ENCODE results near the gene TOLLIP.
A peak's percentile ranks its signal among the peaks of the same experiment; 100 is the strongest.
"Not testable (repeated sequence)": the region's sequence is repeated elsewhere in the genome, so short reads cannot be mapped to it uniquely, and the experiment has no call there.

TOLLIP gene

DNA sequence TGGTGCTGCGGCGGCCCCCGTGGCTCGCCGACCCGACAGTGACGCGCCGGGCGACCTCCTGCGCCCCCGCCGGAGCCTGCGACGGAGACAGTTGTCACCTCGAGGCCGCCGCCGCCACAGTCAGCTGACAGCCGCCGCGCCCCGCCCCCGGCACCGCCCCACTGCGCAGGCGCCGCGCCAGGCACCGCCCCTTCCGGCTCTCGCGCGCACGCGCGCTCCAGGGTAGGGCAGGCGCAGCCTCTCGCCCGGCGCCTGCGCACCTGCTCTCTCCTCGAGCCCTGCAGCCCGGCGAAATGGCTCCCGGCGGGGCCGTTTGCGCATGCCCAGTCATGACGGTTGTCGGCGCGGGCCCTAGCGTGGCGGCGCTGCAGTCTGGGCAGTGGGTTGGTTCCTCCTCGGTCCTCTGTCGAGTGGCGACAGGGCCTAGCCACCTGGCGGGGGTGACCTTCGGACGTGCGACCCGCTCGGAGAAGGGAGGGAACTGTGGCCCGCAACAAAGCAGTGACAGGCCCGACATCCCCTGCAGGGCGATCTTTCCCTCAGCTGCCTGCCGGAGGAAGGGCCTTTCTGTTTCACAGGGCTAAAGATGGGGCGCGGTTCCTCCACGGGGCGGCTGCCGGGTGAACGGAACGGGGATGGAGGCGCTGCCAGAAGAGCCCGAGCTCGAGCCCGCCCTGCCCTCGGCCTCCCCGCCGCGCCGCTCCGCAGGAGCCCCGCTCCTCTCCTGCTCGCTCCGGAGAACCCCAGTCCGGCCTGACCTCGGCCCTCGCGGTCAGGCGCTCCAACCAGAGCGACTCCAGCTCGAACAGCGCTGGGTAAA is at the start of gene TOLLIP:
TSS of gene TOLLIP (minus strand) at position 135 of the 820 bp plus-strand sequence. CDS start at position 1, 134 bp downstream.
- H3K27ac ChIP-seq: peak within 1 kb of the TSS; percentile 88
- peak; percentile 29 for DNase-seq (ENCODE audit: low read depth, low spot score)

DNA sequence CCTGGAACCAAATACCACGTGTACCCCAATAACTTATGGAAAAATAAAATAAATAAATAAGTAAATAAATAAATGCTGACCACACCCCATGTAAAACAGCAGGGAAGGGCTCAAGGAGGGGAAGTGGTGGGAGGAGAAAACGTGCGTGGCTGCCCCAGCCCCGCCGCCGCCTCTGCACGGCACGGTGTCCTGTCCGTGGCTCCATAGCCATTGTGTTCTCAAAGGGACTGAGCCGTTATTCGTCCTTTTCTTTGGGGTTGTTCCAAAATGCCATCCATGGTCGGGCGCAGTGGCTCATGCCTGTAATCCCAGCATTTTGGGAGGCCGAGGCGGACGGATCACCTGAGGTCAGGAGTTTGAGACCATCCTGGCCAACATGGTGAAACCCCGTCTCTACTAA is 49.5 kb upstream of the TOLLIP start:
- DNase-seq (ENCODE audit: low read depth, low spot score); H3K27ac ChIP-seq: not testable (repeated sequence)

DNA sequence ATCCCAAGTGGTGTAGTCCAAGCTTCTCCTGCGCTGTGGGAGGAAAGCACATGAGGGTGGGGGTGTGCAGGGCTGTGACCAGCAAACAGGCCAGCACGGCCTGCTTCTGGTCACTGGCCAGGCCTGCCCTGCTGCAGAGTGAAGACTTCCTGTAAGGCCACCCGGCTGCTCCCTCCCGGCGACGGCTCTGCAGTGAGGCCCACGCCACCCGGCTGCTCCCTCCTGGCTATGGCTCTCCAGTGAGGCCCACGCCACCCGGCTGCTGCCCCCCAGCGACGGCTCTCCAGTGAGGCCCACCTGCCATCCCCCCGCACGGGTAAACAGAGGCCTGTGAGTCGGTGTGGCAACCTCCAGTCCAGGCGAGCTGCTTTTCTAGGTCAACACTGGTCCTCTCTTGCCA is 48.9 kb upstream of the TOLLIP start:
- no peak for DNase-seq (ENCODE audit: low read depth, low spot score)

DNA sequence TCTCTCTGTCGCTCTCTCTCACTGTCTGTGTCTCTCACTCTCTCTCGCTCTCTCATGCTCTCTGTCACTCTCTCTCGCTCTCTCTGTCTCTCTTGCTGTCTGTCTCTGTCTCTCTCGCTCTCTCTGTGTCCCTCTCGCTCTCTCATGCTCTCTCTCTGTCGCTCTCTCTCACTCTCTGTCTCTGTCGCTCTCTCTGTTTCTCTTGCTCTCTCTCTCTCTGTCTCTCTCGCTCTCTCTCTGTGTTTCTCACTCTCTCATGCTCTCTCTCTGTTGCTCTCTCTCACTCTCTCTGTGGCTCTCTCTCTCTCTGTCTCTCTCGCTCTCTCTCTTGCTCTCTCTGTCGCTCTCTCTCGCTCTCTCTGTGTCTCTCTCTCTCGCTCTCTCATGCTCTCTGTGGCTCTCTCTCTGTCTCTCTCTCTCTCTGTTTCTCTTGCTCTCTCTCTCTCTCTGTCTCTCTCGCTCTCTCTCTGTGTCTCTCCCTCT is 47.1 kb upstream of the TOLLIP start:
- DNase-seq (ENCODE audit: low read depth, low spot score): no peak
- no peak overlapping the region for H3K27ac ChIP-seq

More for the DNA sequence above, 48.9 kb upstream of the TOLLIP start:
- H3K27ac ChIP-seq: no peak overlapping the region

DNA sequence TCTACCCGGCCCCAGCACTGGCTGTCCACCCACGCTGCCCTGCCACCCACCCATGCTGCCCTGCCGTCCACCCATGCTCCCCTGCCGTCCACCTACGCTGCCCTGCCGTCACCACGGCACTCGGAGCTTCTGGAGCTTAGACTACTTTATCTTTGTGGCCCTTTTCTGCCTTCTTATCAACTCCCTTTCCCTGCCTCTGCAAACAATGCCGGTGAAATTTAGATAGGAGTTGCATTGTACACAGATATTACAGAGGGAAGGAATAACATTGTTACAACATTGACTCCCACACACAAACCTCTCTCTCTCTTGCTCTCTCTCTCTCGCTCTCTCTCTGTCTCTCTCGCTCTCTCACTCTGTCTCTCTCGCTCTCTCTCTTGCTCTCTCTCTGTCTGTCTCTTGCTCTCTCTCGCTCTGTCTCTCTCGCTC is 46.6 kb upstream of the TOLLIP start:
- H3K27ac ChIP-seq: no peak overlapping the region
- no peak for DNase-seq (ENCODE audit: low read depth, low spot score)

DNA sequence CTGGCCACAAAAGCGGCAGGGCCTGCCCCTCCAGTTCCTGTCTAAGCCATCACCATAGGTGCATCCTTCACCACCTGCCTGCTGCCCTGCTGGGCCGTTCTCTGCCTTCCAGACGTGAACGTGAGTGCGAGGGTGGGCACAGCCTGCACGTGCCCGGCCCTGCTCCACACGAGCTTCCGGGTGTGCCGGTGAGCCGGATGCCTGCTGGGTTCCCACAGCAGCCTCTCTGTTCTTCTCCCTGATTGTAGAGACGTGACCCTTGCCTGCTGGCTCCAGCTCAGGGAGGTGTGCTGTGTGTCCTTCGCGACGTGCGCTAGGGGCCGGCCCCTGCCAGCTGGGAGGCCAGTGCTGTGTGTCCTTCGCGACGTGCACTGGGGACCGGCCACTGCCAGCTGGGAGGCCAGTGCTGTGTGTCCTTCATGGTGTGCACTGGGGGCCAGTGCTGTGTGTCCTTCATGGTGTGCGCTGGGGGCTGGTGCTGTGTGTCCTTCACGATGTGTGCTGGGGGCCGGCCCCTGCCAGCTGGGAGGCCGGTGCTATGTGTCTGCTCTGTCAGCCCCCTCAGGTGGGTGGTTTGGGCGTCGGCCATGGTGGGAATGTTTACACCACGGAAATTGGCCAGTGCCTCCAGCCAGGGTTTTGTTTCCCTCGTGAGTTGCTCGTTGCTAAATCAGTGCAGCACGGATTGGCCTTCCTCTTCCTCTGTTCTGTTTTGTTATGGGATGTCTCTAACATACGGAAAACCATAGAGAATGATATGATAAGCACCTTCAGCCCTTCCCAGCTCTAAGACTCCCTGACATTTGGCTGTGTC is 44.9 kb upstream of the TOLLIP start:
- H3K27ac ChIP-seq: no peak overlapping the region

DNA sequence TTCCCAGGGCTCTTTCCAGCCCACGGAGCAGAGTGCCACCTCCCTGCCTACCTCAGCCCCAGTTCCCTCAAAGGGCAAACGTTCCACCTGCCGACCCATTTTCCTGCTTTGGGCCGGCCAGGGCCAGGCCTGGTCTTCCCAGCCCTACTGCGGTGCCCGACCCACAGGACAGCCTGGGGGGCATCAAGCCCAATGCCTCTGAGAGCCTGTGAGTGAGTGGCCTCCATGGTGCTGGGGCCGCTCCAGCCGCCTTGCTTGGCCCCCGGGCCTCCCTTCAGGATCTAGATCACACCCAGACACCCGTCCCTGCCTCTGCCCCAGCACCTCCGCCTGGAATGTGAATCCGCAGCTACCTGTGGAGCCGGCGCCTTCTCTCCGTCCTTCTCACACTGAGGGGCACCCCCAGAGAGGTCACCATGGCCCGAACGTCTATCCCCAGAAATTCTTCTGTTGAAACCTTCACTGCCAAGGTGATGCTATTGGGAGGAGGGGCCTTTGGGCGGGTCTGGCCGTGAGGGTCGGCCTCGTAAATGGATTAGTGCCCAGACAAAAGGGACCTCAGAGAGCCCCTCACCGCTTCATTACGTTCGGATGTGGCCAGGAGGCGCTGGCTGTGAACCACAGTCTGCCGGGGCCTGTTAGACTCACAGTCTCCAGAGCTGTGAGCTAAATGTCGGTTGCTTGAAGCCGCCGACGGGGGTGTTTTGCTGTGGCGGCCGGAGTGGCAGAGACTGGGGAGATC is 44.1 kb upstream of the TOLLIP start:
- DNase-seq (ENCODE audit: low read depth, low spot score): no peak
- H3K27ac ChIP-seq: no peak overlapping the region

More for the DNA sequence above, 44.9 kb upstream of the TOLLIP start:
- no peak for DNase-seq (ENCODE audit: low read depth, low spot score)

DNA sequence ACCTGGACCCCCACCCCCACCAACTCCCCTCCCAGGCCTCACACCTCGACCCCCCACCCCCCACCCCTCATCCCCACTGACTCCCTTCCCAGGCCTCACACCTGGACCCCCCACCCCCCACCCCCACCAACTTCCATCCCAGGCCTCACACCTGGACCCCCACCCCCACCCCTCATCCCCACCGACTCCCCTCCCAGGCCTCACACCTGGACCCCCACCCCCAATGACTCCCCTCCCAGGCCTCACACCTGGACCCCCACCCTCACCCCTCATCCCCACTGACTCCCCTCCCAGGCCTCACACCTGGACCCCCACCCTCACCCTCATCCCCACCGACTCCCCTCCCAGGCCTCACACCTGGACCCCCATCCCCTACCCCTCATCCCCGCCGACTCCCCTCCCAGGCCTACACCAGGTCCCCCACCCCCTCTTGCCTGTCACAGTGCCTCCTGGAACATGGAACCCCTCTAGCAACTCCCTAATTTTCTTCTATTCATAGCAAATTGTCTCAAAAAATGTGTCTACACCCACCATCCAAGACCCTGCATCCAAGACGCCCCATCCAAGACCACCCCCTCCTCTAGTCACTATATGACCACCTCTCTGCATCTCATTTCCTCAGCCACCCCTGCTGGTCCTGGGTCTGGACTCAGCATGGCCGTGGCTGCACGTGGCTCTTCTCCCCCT is 43.4 kb upstream of the TOLLIP start:
- no peak overlapping the region for H3K27ac ChIP-seq
- DNase-seq (ENCODE audit: low read depth, low spot score): no peak

DNA sequence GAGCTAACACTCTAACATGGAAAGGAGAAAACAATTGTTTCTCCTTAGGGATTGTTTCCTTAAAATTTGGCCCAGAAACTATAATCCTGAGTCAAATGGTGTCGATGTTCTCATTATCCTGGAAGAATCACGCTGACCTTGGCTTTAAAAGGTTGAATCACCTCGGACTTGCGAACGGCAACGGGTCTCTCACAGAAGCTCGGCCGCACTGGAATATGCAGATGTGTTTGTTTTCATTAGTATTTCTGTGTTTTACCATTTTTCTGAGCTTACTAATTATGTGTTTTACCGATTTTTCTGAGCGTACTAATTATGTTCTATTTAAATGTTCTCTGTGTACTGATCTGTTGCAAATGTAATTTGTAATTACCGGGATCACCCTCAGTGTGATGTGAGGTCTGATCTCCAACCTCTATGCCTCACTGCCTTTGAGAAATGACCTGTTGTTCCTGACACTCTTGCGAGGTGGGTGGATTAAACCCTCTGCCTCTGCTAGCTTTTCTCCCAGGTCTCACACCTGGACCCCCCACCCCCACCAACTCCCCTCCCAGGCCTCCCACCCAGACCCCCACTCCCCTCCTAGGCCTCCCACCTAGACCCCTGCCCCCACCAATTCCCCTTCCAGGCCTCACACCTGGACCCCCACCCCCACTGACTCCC is 42.0 kb upstream of the TOLLIP start:
- H3K27ac ChIP-seq: no peak overlapping the region
- DNase-seq (ENCODE audit: low read depth, low spot score): no peak

DNA sequence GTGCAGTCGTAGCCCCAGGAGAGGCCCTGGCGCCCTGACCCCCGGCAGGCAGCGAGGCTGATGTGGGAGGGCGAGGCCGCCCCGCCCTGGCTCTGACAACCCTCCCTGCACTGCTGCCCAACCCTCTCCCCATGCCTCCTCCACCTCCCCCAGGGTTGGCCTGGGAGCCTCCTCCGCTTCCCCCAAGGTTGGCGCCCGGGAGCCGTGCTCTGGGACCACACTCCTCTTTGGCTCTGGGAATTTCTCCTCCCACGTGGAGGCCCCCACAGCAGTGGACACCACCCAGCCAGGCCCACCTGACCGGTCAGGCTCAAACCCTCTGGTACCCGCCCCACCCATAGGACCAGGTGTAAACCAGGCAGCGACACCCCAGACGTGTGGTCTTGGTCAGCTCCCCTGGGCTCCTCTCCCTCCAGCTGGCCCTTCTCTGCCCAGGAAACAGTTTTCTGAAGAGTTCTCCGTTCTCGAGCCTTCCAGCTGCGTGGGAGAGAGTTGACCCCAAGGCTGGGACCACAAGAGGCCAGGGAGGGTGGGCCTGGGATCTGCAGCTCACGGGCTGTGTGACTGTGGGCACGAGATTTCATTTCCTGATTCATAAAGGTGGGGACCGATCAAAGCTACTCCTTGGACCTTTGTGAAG is 40.8 kb upstream of the TOLLIP start:
- DNase-seq (ENCODE audit: low read depth, low spot score): no peak
- H3K27ac ChIP-seq: no peak overlapping the region

DNA sequence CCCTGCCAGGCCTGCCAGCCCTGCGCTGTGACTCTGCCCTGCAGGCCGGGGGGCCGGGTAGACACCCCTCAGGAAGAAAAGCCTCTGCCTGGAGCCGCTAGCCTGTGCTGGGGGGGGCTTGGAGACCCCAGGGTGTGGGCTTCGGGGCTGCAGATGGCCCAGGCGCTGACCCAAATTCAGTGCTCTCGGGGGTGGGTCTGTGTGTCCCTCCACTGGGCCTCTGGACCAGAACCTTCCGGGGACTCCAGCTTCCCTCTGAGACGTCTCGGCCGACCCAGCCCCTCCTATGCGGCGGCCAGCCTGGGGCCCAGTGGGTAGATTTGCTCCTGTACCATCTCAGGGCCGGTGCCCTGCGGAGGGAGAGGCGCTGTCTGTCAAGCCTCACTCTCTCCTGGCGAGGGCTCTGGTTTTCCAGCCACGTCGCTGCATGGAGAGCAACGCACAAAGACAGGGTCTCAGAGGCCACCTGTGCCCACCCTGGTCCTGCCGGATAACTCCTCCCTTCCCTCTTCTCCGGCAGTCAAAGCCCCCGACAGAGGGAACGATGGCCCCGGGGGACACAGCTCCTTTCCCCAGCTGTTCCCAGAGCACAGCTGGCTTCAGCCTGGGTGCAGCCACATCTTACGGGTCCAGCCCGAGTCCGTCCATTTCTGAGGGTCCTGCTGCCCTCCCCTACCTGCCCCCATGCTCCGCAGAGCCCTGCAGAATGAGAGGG is 40.1 kb upstream of the TOLLIP start:
- no peak overlapping the region for H3K27ac ChIP-seq
- no peak for DNase-seq (ENCODE audit: low read depth, low spot score)

DNA sequence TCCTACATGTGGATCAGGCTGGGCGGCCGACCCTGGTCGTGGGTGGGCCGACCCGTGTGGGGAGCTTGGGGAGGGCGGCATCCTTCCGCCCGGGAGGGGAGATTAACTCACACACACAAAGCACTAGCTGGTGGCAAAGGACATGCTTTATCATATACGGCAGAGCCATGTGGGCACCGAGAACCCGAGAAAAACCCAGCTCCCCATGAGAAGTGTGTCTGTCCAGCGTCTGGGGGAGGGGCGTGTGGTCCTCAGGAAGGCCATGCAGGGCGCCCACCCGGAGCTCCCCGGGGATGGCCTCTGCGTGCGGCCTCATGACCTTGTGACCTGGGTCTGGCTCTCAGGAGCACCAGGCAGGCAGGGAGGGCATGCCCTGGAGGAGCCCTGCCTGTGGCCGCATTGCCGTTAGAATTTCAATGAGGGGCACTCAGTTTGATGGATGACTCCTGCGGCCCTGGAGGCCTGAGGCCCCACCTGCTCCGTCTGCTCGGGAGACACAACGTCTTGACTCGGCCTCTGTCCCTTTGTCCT is 39.4 kb upstream of the TOLLIP start:
- DNase-seq (ENCODE audit: low read depth, low spot score): no peak
- no peak overlapping the region for H3K27ac ChIP-seq

DNA sequence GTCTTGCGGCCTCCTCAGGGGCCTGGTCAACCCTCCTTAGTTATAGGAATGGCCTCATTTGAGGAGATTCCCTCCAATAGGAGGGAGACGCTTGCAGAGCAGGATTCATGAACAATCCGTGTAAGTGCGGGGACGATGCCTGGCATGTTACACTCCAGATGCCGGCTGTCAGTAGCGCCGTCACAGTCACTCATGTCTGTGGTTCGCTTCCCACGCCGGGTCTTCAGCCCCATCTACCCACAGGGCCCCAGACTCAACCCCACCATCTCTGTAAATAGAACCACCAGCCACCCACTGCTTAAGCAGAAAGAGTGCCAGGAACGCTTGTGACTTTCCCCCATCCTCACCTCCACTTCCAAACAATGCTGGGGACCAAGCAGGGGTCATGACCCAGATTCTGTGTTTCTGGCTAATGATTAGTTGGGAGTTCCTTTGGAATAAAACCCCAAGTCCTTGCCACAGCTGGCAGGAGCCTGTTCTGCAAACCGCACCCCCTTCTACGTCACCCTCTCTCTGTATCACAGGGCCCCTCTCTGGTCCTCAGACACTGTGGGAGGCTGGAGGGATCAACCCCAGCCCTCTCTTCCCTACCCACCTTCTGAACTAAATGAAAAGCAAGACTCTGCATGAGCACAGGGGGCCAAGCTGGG is 38.8 kb upstream of the TOLLIP start:
- no peak for DNase-seq (ENCODE audit: low read depth, low spot score)

DNA sequence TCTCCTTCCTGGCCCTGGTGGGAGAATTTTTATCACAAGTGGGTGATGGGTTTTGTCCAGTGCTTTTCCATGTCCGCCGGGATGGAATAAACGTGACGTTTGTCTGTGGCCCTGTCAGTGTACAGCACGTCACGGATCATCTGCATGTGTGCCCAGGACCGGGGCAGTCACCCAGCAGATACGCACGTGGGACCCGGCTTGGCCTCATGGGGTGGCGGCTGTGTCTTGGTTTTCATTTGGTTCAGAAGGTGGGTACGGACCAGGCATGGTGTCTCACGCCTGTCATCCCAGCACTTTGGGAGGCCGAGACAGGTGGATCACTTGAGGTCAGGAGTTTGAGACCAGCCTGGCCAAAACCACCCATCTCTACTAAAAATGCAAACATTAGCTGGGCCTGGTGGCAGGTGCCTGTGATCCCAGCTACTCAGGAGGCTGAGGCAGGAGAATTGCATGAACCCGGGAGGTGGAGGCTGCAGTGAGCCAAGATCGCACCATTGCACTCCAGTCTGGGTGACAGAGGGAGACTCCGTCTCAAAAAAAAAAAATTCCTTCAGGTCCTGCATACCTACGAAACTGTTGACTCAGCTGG is 38.1 kb upstream of the TOLLIP start:
- H3K27ac ChIP-seq; DNase-seq (ENCODE audit: low read depth, low spot score): not testable (repeated sequence)

More for the DNA sequence above, 38.8 kb upstream of the TOLLIP start:
- no peak overlapping the region for H3K27ac ChIP-seq

DNA sequence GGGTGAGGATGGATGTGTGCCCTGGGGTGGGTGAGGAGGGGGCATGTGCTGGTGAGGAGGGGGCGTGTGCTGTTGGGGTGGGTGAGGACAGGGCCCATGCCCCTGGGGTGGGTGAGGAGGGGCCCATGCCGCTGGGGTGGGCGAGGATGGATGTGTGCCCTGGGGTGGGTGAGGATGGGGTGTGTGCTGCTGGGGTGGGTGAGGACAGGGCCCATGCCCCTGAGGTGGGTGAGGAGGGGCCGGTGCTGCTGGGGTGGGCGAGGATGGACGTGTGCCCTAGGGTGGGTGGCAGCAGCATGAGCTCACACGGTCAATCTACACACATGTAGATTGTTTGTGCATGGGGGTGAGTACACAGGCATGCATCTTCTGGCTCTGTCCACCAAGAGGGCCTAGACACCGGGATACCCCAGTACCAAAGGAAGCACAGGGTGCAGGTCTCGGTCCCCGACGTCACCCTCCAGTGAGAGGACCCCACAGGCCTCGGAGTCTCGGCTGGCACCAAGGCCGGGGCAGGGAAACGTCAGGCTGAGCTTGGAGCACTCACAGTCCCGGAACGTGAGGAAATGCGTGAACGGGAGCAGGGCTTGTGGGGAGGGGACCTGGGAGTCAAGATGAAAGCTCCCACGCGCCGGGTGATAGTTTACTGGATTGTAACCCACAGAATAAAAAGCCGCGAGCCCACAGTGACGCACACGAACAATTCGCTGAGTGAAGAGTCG is 37.4 kb upstream of the TOLLIP start:
- DNase-seq (ENCODE audit: low read depth, low spot score): no peak
- no peak overlapping the region for H3K27ac ChIP-seq

DNA sequence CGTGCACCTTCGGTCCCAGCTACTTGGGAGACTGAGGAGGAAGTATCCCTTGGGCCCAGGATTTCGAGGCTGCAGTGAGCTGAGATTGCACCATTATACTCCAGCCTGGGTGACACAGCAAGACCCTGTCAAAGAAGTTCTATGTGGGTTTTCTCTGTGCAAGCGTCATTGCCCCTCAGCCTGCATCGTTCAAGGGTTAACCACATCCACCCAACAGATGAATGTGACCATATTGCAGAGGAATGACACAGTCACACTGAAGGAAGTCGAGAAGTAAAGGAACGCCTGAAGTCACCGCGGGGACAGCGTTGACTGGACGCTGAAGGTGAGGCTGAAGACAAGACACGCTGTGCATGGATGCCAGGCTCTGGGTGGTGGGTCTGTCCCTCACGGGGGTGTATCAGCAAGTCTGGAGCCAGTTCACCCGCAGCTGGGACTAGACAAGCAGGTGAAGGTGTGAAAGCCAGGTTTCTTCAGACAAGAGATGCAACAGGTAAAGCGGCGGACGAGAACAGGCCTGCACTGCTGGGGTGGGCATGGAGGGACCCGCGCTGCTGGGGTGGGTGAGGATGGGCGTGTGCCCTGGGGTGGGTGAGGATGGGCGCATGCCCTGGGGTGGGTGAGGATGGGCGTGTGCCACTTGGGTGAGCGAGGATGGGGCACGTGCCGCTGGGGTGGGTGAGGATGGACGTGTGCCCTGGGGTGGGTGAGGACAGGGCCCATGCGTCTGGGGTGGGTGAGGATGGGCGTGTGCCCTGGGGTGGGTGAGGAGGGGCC is 36.5 kb upstream of the TOLLIP start:
- no peak overlapping the region for H3K27ac ChIP-seq
- no peak for DNase-seq (ENCODE audit: low read depth, low spot score)
